Stimulated activated CD4-positive, alpha-beta T cell treated with anti-CD3 and anti-CD28 coated beads, Interleukin-12 subunit alpha, Interleukin-12 subunit beta, amount 100 ng/mL, for 48 hours (primary cell): ENCODE results near the gene ATP8B1.
"Not testable (repeated sequence)": the region's sequence is repeated elsewhere in the genome, so short reads cannot be mapped to it uniquely, and the experiment has no call there.

Experiments used
- DNase-seq, 3 donors: peaks; one replicate each; pipeline ENCODE4 v3.0.0-alpha.2; 2020; ENCODE audit warnings: low read depth in 2 of 3, low spot score in 1 of 3

Gene ATP8B1

DNA sequence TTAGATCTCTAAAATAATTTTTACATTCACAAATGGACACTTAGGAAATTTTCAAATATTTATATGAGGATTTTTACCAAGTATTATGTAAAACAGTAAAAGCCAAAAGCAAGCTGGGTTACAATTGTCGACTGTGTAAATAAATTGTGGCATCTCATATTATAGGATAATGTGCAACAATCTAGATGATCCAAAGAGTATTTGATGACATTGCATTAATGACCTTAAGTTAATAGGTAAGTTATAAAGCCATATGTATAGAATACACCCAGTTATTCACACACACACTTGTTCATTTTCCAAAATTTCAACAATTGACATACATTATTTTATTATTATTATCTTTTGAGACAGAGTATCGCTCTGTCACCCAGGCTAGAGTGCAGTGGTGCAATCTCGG, 69.3 kb downstream of the ATP8B1 start:
- DNase-seq: no peak

DNA sequence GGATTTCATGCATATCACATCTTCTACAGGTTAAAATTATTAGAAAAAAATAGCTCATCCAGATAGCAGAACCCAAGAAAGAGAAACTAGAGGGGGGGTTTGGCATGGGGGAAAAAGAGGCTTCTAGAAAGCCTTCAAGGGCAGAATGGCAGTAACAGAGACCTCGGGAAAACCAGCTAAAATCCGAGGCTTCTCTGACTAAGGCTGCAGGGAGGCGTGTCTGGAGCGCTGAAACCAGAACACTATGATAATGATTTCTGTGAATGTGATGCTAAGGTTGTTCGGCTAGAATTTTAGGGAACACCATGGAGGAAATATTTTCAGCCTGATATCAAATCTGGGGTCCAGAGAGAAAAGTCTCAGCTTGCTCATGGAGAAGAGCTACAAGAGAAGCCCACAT, 73.0 kb downstream of the ATP8B1 start:
- DNase-seq: no peak

DNA sequence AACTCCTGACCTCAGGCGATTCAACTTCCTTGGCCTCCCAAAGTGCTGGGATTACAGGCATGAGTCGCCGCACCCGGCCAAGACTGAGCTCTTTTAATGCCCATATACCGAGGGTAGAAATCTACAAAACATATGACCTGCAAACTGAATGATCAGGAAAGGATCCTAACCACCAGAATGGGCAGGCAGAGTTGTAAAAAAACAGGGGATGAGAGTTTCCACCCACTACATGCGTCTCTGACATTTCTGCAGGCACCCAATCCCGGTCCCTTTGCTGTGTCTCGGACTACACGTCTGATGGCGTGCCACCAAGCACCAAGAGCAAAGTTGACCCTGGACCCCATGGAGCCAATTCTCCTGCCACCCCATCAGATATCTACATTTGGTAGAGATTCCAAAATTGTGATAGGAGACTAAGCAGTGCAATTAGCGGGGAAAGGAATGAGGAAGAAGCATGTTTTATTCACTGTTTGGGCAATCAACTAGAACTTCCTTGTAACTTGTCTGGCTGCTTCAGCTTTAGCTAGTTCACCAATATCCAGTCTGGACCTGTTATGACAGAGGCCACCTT, 74.1 kb downstream of the ATP8B1 start:
- DNase-seq: no peak

DNA sequence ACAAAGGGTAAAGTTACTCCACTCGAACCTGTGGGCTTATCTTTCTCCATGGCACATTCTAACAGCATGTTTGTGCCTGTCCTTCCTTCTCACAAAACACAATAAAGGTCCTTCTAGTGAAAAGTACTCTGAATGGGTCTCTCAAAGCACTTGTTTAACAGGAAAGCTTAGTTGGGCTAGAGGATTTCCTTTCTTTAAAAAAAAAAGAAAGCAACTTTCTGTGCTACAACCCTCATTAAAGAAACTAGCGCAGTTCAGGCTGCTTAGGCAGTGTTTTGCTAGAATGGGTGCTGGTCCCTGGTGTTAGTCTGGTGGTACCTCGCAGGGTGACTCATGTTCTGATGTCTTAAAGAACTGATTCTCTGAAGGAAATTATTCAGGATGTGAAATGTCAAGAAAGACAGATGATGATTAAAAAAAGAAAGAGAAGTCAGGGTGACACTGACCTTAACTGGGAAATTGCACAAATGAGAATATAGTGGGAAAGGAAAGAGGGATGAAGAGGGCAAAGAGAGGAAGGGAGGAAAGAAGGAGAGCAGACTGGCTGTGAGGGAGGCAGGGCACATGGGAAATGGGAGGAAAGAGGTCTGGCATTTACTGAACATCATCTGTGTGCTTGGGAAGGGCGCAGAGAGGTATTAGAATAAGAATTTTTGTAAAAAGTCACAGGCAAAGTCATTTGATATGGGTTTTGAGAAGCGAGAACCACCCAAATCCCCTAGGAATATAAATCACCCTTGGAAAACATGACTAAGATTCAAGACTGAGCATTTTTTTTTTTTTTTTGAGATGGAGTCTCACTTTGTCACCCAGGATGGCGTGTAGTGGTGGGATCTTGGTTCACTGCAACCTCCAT, 74.9 kb downstream of the ATP8B1 start:
- DNase-seq: no peak

DNA sequence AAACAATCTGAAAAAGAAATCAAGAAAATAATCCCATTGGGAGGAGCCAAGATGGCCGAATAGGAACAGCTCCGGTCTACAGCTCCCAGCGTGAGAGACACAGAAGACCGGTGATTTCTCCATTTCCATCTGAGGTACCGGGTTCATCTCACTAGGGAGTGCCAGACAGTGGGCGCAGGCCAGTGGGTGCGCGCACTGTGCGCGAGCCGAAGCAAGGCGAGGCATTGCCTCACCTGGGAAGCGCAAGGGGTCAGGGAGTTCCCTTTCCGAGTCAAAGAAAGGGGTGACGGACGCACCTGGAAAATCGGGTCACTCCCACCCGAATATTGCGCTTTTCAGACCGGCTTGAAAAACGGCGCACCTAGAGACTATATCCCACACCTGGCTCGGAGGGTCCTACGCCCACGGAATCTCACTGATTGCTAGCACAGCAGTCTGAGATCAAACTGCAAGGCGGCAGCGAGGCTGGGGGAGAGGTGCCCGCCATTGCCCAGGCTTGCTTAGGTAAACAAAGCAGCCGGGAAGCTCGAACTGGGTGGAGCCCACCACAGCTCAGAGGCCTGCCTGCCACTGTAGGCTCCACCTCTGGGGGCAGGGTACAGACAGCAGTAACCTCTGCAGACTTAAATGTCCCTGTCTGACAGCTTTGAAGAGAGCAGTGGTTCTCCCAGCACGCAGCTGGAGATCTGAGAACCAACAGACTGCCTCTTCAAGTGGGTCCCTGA, 83.7 kb downstream of the ATP8B1 start:
- DNase-seq: not testable (repeated sequence)

DNA sequence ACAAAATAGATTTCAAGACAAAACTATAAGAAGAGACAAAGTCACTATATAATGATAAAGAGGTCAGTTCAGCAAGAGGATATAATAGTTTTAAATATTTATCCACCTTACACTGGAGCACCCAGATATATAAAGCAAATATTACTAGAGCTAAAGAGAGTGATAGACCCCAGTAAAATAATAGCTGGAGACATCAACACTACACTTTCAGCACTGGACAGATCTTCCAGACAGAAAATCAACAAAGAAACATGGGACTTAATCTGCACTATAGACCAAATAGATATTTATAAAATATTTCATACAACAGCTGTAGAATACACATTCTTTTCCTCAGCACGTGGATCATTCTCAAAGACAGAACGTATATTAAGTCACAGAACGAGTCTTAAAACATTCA, 86.6 kb downstream of the ATP8B1 start:
- DNase-seq: no peak

DNA sequence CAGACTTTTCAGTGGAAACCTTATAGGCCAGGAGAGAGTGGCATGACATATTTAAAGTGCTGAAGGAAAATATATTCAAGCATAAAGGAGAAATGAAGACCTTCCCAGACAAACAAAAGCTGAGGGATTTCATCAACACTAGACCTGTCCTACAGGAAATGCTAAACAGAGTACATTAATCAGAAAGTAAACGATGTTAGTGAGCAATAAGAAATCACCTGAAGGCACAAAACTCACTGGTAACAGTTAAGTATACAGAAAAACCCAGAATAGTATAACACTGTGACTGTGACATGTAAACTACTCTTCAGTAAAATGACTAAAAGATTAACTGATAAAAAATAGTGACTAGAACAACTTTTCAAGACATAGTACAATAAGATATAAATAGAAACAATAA, 87.4 kb downstream of the ATP8B1 start:
- DNase-seq: no peak

DNA sequence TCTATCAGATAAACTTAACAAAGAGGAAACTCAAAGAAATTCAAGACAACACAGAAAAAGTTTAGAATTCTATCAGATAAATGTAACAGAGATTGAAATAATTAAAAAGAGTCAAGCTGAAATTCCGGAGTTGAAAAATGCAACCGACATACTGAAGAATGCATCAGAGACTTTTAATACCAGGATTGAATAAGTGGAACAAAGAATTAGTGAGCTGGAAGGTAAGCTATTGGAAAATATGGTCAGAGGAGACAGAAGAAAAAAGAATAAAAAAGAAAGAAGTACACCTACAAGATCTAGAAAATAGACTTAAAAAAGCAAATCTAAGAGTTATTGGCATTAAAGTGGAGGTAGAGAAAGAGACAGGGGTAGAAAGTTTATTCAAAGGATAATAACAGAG, 88.0 kb downstream of the ATP8B1 start:
- no peak for DNase-seq

DNA sequence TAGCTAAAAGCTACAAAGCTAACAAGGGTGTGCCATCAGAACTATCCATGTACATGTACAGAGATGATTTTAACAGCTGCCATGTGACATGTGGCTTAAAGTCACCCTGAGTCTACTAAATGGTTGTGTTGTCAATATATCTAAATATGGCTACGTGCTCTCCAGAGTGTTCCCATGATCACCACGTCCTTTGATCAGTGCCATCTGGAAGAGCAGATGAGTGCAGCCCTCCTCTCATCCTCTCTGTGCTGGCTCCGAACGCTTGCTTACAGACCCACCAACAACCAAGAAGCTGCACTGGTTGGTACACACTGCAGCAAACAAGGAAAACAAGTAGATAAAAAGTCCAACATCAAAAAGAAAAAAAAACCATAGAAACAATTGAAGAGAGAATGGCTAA, 92.9 kb downstream of the ATP8B1 start:
- DNase-seq: no peak

DNA sequence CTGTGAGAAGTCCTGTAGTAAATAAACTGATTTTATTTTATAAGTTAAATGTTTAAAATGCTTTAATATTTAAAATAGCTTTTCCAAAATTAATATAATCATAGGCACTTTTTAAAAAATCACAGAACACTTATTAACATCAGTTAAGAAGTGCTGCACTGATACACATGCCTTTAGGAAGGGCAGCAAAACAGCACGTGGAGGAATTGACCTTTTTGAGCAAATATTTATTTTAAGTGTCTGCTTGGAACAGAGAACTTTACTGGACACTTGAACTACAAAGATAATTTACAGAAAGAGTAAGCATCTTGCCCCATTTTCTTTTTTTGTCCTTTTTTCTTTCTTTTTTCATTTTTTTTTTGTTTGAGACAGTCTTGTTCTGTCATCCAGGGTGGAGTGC, 93.8 kb downstream of the ATP8B1 start:
- DNase-seq: no peak

DNA sequence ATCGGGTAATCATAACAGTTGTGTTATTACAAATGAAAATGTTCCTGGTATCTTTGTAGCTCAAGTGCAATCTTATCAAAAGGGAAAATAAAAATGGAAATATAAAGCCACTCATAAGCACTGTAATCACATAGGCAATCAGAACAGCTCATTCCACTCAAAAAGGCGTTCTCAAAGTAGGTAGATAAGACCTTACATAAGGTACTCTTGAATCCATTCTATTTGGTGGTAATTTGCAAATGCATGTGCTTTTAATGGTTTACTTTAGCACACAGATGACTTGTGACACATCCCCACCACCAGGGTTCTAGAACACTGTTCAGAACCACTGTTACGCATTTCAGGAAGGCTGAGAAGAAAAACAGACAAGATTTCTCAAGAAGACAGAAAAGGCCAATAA, 94.8 kb downstream of the ATP8B1 start:
- no peak for DNase-seq

DNA sequence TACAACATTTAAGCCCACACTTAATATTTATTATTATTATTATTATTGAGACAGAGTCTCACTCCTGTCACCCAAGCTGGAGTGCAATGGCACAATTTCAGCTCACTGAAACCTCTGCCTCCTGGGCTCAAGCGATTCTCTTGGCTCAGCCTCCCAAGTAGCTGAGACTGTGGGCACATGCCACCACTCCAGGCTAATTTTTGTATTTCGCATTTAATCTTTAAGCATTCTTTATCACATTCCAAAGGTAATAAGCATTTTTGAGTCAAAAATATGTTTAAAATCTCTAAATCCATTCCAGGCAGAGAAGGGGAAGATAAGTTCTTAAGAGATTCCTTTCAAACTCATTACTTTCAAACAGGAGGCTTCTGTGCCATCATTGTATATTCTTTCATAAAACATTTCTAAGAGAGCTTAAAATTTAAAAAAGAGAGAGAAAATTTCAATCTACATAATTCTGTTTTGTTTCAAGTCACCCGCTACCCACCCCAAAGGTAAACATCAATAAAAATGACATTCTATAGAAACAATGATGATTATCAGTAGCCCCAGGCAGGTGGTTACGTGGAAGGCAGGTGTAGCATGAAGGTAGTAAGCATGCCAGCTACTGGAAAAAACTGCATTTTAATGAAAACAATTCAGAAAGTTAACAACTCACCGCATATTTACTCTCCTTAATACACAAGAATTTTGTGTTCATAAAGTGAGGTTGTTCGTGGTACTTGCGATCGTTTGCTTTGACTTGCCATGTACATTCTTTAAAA, 97.1 kb downstream of the ATP8B1 start:
- DNase-seq: no peak

DNA sequence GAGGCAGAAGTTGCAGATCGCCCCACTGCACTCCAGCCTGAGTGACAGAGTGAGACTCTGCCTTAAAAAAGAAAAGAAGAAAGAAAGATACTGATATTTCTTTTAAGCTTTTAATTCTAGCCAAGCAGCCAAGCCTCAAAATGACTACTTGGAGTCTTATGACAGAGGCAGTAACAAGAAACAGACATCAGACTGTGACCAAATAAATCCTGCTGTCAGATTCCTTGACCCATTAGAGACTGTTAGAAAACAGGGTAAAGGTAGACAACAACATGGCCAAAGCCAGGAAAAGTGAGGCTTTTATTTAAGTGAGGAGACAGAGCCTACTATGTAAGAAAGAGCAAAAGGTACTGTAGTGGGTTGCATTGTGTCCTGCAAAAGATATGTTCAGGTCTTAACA, 98.1 kb downstream of the ATP8B1 start:
- no peak for DNase-seq

DNA sequence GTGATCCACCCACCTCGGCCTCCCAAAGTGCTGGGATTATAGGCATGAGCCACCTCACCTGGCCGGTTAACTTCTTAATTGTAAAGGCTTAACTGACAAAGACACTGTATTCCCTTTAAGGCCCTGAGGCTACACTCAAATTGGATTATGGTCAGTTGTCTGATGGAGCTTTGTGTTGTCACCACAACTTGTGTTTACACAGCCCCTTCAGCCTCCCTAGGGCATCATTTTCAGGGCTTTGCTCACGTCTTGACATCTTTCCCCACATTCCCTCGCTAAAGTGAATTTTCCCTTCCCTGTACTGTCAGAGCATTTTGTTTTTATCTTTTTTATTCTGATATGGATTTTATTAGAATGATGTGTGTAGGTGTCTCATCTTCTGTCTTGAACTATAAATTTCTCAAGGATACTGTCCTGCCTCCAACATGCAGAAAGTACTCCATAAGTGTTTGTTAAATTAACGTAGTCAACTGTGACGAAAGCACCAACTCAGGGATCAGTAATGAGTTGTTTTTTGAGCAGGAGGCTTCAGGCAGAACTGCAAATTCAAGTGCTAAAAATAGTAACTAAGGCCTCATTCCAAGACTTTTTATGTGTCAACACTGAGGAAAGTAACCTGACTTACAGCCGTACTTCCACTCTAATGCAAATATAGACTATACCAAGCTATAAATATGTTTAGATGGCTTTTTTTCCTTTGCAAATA, 104.4 kb downstream of the ATP8B1 start:
- DNase-seq: no peak

DNA sequence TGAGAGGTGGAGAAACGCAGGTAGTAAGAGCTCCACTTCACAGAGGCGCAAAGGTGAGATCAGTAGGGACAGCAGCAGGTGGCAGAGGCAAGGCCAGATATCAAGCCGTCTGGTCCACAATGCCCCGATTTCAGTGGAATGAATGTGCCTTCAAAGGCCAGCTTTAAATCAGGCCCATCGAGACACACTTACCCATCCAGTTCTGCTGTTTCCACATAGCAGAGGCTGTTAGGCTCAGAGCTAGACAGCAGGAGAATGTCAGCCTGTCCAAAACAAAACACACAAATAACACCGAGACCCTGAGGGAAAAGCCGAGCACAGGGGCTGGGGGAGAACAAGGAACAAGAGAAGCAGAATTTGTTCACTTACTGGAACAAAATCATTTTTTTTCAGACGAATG, 105.7 kb downstream of the ATP8B1 start:
- DNase-seq: no peak

DNA sequence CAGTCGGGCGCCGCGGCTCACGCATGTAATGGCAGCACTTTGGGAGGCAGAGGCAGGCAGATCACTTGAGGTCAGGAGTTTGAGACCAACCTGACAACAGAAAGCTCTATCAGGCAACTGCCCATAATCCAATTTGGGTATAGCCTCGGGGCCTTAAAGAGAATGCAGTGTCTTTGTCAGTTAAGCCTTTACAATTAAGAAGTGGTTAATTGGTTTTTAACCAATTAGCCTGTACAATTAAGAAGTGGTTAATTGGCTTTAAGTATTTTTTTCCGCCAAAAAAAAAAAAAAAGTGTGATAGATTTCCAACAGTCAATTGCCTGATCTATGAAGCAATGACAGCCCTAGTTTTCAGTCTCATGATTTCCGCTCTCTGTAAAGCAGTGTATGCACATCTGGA, 106.8 kb downstream of the ATP8B1 start:
- no peak for DNase-seq

DNA sequence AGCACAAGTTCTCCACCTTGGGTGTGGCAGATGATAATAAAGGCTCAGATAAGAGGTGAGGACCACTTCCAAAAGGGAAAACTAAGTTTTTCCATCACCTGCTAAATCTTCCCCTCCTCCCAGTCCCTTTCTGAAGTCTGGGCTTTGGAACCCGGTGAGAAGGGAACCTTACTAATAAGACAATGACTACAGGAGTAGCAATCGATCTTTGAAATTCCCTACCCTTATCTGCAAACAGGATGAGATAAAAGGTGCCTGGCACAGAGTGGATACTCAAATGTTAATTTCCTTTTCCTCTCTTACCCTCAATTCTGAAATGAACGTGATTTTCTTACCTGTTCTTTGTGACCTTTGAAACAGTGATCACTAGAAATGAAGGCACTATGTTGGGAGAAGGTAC, 111.8 kb downstream of the ATP8B1 start:
- no peak for DNase-seq

DNA sequence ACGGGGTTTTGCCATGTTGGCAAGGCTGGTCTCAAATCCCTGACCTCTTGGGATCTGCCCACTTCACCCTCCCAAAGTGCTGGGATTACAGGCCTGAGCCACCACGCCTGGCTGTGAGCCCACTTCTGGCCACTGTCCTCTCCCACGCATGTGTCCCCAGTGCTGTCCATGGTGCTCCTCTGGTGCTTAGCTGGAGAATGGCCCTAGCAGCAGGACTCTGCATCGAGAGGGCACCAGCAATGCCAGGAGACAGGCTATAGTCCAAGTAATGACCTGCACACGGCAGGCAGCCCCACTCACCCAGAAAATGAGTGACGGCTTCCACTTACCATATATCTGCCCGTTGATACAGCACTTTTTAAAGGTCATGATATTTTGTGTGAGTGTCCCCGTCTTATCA, 115.1 kb downstream of the ATP8B1 start:
- no peak for DNase-seq

DNA sequence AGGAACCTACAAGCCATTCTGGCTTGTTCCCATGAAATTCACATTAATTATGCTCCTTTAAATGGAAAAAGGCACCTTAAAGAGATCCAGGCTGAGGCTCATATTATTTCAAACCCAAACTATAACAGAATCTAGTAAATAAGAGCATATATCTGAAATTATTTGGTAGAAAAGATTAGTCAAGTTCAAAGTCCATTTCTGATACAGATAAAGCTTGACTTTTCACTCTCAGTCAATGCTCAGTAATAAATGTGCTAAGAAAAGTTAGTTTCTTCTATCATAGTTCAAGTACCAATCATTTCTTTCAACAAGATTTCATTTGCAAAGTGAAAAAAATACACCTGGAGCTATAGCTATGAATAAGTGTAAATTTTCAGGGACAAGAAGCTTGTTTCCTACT, 119.6 kb downstream of the ATP8B1 start:
- DNase-seq: no peak

DNA sequence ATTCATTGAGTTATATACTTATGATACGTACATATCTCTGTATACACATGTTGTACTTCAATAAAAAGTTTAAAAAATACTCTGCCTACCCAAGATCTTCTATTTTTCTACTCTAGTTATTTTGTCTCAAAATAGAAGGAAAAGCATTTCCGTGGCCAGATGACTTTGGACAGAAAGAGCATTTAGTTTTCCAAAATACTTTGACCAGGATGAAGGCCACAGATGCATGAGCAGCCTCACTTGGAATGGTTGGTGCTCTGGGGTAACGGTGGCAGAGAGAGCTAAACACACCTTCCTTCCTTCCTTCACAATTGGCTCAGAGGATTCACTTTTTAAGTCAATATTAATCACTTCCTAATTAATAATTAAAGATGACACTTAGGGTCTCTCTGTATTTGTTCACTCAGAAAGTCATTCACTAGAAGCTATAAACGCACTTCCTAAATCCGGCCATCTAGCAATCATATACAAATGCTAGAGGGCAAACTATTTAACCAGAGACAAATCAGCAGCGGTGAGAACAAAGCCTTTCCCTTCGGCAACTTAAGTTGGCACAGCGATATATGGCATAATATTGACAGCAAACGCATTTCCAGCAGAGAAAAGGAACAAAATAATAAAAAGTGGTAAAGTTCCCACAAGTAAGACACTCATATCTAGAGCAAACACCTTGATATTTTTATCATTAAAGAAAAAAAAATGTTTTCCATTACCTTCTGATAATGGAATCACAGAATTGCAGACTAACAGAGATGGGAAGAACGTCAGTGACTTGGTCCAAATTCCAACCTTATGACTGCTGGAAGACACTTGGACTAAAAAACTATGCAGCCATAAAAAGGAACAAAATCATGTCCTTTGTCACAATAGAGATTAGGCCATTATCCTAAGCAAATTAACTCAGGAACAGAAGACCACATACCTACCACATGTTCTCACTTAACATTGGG, 125.6 kb downstream of the ATP8B1 start:
- no peak for DNase-seq
